GM19328 (cell line): ENCODE measurements around the gene KNDC1.

ENCODE experiments used
- ATAC-seq: cut with Tn5 transposase; IDR thresholded peaks from one replicate; pipeline ENCODE4 v1.9.1; 2021; ENCODE audit warnings: mild to moderate bottlenecking, moderate library complexity; ENCODE audit not compliant: unreplicated experiment

KNDC1 gene

GRCh38 chr10:133272301-133272963 lies 112.4 kb downstream of the KNDC1 start:
- no peak for ATAC-seq

GRCh38 chr10:133272964-133273420 lies 113.0 kb downstream of the KNDC1 start:
- no peak for ATAC-seq

- ATAC-seq: no peak
Measured at GRCh38 chr10:133273534-133274143, 113.6 kb downstream of the KNDC1 start.

GRCh38 chr10:133274751-133275683 lies 115.0 kb downstream of the KNDC1 start:
- ATAC-seq: no peak

- ATAC-seq: no peak
Measured at GRCh38 chr10:133275684-133276092, 115.7 kb downstream of the KNDC1 start.
